ENCODE data around the gene MLLT3.

MLLT3 gene

GRCh38 chr9:20376042-20376441 is 246.3 kb downstream of the MLLT3 start:
- H3K4me1 ChIP-seq (ENCODE audit: insufficient read depth, poor library complexity, severe bottlenecking): no peaks in the 10 kb centered on the region
- DNase-seq (ENCODE audit: low spot score) (no peak), ATAC-seq (ENCODE audit: low read depth) (no peak)
- no peak for TF ChIP-seq CTCF (IDR thresholded peaks at IDR 0.05; ENCODE audit: poor library complexity, severe bottlenecking)
- no peak overlapping the region for H3K4me3 ChIP-seq (ENCODE audit: severe bottlenecking)
- H3K27ac ChIP-seq (ENCODE audit: poor library complexity, severe bottlenecking): no peak overlapping the region
- H3K36me3 ChIP-seq (ENCODE audit: low read depth): no peaks in the 10 kb centered on the region
- H3K9me3 ChIP-seq (ENCODE audit: severe bottlenecking): no peaks in the 10 kb centered on the region
- no peaks in the 10 kb centered on the region for H3K27me3 ChIP-seq (ENCODE audit: insufficient read depth, poor library complexity, severe bottlenecking)

- ATAC-seq (ENCODE audit: low read depth) (no peak), DNase-seq (ENCODE audit: low spot score) (no peak)
- no peak for TF ChIP-seq CTCF (IDR thresholded peaks at IDR 0.05; ENCODE audit: poor library complexity, severe bottlenecking)
- Histone ChIP-seq H3K36me3 (ENCODE audit: low read depth) (no peaks in the 10 kb centered on the region), H3K4me3 (ENCODE audit: severe bottlenecking) (no peak overlapping the region), H3K27me3 (ENCODE audit: insufficient read depth, poor library complexity, severe bottlenecking) (no peaks in the 10 kb centered on the region), H3K9me3 (ENCODE audit: severe bottlenecking) (no peaks in the 10 kb centered on the region), H3K4me1 (ENCODE audit: insufficient read depth, poor library complexity, severe bottlenecking) (no peaks in the 10 kb centered on the region), H3K27ac (ENCODE audit: poor library complexity, severe bottlenecking) (no peak overlapping the region)
Measured at GRCh38 chr9:20373263-20373662, 249.0 kb downstream of the MLLT3 start.

GRCh38 chr9:20369391-20369790 is 252.9 kb downstream of the MLLT3 start:
- no peak for DNase-seq (ENCODE audit: low spot score)
- Histone ChIP-seq H3K36me3 (ENCODE audit: low read depth) (no peaks in the 10 kb centered on the region), H3K27me3 (ENCODE audit: insufficient read depth, poor library complexity, severe bottlenecking) (no peaks in the 10 kb centered on the region), H3K4me1 (ENCODE audit: insufficient read depth, poor library complexity, severe bottlenecking) (no peaks in the 10 kb centered on the region), H3K27ac (ENCODE audit: poor library complexity, severe bottlenecking) (no peak overlapping the region), H3K4me3 (ENCODE audit: severe bottlenecking) (no peak overlapping the region), H3K9me3 (ENCODE audit: severe bottlenecking) (no peaks in the 10 kb centered on the region)
- no peak for TF ChIP-seq CTCF (IDR thresholded peaks at IDR 0.05; ENCODE audit: poor library complexity, severe bottlenecking)
- ATAC-seq (ENCODE audit: low read depth): no peak

- no peak for ATAC-seq (ENCODE audit: low read depth)
- no peak overlapping the region for H3K27ac ChIP-seq (ENCODE audit: poor library complexity, severe bottlenecking)
- no peaks in the 10 kb centered on the region for H3K36me3 ChIP-seq (ENCODE audit: low read depth)
- H3K27me3 ChIP-seq (ENCODE audit: insufficient read depth, poor library complexity, severe bottlenecking): no peaks in the 10 kb centered on the region
- H3K4me3 ChIP-seq (ENCODE audit: severe bottlenecking): no peak overlapping the region
- DNase-seq (ENCODE audit: low spot score): no peak
- no peak for TF ChIP-seq CTCF (IDR thresholded peaks at IDR 0.05; ENCODE audit: poor library complexity, severe bottlenecking)
- no peaks in the 10 kb centered on the region for H3K4me1 ChIP-seq (ENCODE audit: insufficient read depth, poor library complexity, severe bottlenecking)
- H3K9me3 ChIP-seq (ENCODE audit: severe bottlenecking): no peaks in the 10 kb centered on the region
Measured at GRCh38 chr9:20367855-20368254, 254.4 kb downstream of the MLLT3 start.

- no peaks in the 10 kb centered on the region for H3K27me3 ChIP-seq (ENCODE audit: insufficient read depth, poor library complexity, severe bottlenecking)
- DNase-seq (ENCODE audit: low spot score) (no peak), ATAC-seq (ENCODE audit: low read depth) (no peak)
- H3K27ac ChIP-seq (ENCODE audit: poor library complexity, severe bottlenecking): no peak overlapping the region
- no peaks in the 10 kb centered on the region for H3K36me3 ChIP-seq (ENCODE audit: low read depth)
- H3K4me1 ChIP-seq (ENCODE audit: insufficient read depth, poor library complexity, severe bottlenecking): no peaks in the 10 kb centered on the region
- H3K4me3 ChIP-seq (ENCODE audit: severe bottlenecking): no peak overlapping the region
- TF ChIP-seq CTCF (IDR thresholded peaks at IDR 0.05; ENCODE audit: poor library complexity, severe bottlenecking): no peak
- H3K9me3 ChIP-seq (ENCODE audit: severe bottlenecking): no peaks in the 10 kb centered on the region
Measured at GRCh38 chr9:20364959-20365358, 257.3 kb downstream of the MLLT3 start.

All from RWPE2 (cell line).